Esophagus squamous epithelium (tissue), 5 donors: ENCODE data around the gene ALDH3B1. TPM values are rescaled to one million over a fixed set of nuclear protein-coding genes. Genes with fewer than 3 reads are reported as not detected.

Experiments
- DNase-seq: peaks from one replicate; lab custom pipeline; 2025; lab: John Stamatoyannopoulos, UW
- H3K27ac ChIP-seq, 4 donors: fragments of 200-600 bp; sonication (generic); one replicate each; pipeline ENCODE4 v1.5.1; 2016 to 2019; ENCODE audit warnings: mild to moderate bottlenecking in 1 of 4
- H3K27me3 ChIP-seq, 4 donors: fragments of 200-600 bp; sonication (generic); 1 replicate in 3 of 4; 2 replicates in 1 of 4; pipeline versions ENCODE4 v1.5.1 to v1.6.0; 2017 to 2021; ENCODE audit warnings: antibody characterized with exemption in 1 of 4
- H3K36me3 ChIP-seq, 3 donors: fragments of 200-600 bp; sonication (generic); one replicate each; pipeline ENCODE4 v1.5.1; 2016 to 2019
- H3K4me1 ChIP-seq, 3 donors: fragments of 200-600 bp; sonication (generic); one replicate each; pipeline ENCODE4 v1.5.1; 2017 to 2019
- H3K4me3 ChIP-seq, 4 donors: fragments of 200-600 bp; sonication (generic); 1 replicate in 3 of 4; 2 replicates in 1 of 4; pipeline ENCODE4 v1.5.1; 2016 to 2019; ENCODE audit warnings: mild to moderate bottlenecking in 2 of 4, moderate library complexity in 1 of 4
- H3K9me3 ChIP-seq, 3 donors: fragments of 200-600 bp; sonication (generic); one replicate each; pipeline ENCODE4 v1.5.1; 2016 to 2019
- POLR2A ChIP-seq, 4 donors: fragments of 450-650 bp; IDR thresholded peaks; one replicate each; pipeline ENCODE4 v1.6.1; 2017; ENCODE audit warnings: antibody characterized with exemption in 4 of 4, mild to moderate bottlenecking in 4 of 4, moderate library complexity in 3 of 4
- WGBS, 2 donors: methylation state at CpG; one replicate each; pipeline ENCODE4 v1.1.5; 2018; 5-methylcytosine and 5-hydroxymethylcytosine counted together
- intact Hi-C: fragments of 100-400 bp; cut with DNase I; formaldehyde crosslinking; loops from one replicate; pipeline ENCODE4 v1.15.0; 2022
- total RNA-seq, 4 donors: library from RNA; depleted of rRNA; stranded (reverse); fragments of >200 nt; gene quantifications; one replicate each; pipeline ENCODE4 v1.1.0, GENCODE V29; 2016
- TF ChIP-seq, protein P1 (sequence below), 6 experiments: fragments of 450-650 bp in 4 of 6; fragments of 200-600 bp in 2 of 6; sonication (generic) in 2 of 6; IDR thresholded peaks; one replicate each; pipeline ENCODE4 v1.5.1; 2016 to 2019; ENCODE audit warnings: antibody characterized with exemption in 6 of 6, mild to moderate bottlenecking in 4 of 6, moderate library complexity in 4 of 6
- donor health status: DM: yes; HTN: yes; CAD: no.

Gene ALDH3B1
- total RNA-seq, 4 donors from 2014 or later = 1.6 to 15.7 (median 8.0) TPM

DNA sequence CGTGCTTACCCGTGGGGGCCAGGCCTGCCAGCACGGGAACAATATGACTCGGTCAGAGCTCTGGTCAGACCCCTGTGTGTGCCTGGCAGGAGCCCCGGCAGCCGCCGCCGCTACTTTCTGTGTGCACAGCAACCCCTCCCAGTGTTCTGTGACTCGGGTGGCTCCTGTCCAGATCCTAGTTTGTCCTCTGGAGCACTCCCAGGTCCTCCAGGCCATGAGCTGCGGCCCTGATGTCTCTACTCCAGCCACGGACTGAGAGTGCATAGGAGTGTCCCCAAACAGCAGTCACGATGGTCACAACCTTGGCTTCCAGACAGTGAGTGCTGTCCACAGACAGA lies 23.6 kb downstream of the ALDH3B1 start:
- Histone ChIP-seq H3K36me3 (peaks cover 4 to 49% (median 10%) of the 10 kb centered on the region in 3 donors), H3K27ac (peak overlapping the region in 1 of 4 donors; percentile 3), H3K4me1 (peaks cover 45 to 70% (median 49%) of the 10 kb centered on the region in 3 donors), H3K27me3 (no peaks in the 10 kb centered on the region), H3K4me3 (no peak overlapping the region), H3K9me3 (no peaks in the 10 kb centered on the region)
- no peak for DNase-seq
- TF ChIP-seq POLR2A (IDR thresholded peaks at IDR 0.05) = no peak
- TF ChIP-seq, protein P1, sequence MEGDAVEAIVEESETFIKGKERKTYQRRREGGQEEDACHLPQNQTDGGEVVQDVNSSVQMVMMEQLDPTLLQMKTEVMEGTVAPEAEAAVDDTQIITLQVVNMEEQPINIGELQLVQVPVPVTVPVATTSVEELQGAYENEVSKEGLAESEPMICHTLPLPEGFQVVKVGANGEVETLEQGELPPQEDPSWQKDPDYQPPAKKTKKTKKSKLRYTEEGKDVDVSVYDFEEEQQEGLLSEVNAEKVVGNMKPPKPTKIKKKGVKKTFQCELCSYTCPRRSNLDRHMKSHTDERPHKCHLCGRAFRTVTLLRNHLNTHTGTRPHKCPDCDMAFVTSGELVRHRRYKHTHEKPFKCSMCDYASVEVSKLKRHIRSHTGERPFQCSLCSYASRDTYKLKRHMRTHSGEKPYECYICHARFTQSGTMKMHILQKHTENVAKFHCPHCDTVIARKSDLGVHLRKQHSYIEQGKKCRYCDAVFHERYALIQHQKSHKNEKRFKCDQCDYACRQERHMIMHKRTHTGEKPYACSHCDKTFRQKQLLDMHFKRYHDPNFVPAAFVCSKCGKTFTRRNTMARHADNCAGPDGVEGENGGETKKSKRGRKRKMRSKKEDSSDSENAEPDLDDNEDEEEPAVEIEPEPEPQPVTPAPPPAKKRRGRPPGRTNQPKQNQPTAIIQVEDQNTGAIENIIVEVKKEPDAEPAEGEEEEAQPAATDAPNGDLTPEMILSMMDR (IDR thresholded peaks at IDR 0.05) = no peak
- WGBS, 2 donors = 83% methylated on average over 10 of the region's 12 CpGs; no CpG with 5 or more reads in 1 of the 2 donors
- intact Hi-C loops = no loop called here

DNA sequence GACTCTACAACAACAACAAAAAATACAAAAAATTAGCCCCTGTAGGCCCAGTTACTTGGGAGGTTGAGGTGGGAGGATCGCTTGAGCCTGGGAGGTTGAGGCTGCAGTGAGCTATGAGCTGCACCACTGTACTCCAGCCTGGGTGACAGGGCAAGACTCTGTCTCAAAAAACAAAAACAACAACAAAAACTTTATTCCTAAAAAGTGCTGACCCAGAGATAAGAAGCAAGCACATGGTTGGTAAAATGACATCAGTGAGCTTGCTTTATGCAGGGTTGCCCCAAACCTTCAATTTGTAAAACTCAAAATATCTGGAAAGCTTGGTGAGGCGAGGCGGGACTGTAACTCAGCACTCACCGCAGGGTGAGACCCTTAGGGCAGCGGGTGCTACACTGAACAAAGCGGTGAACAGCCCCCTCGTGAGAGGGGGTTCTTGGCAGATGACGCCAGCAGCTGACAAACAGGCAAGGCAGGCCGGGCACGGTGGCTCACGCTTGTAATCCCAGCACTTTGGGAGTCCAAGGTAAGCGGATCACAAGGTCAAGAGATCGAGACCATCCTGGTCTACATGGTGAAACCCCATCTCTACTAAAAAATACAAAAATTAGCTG lies 25.2 kb downstream of the ALDH3B1 start:
- 80 to 84% methylated on average over 8 to 13 of the region's 13 CpGs for WGBS, 2 donors
- Histone ChIP-seq H3K27ac (peak overlapping the region in 1 of 4 donors; percentile 90), H3K4me3 (no peak overlapping the region), H3K9me3 (no peaks in the 10 kb centered on the region), H3K27me3 (no peaks in the 10 kb centered on the region), H3K4me1 (peaks cover 47 to 75% (median 56%) of the 10 kb centered on the region in 3 donors), H3K36me3 (peaks cover 4 to 49% (median 10%) of the 10 kb centered on the region in 3 donors)
- no peak for DNase-seq
- TF ChIP-seq, protein P1 (IDR thresholded peaks at IDR 0.05) = no peak
- TF ChIP-seq POLR2A (IDR thresholded peaks at IDR 0.05) = no peak
- intact Hi-C loops = no loop called here

DNA sequence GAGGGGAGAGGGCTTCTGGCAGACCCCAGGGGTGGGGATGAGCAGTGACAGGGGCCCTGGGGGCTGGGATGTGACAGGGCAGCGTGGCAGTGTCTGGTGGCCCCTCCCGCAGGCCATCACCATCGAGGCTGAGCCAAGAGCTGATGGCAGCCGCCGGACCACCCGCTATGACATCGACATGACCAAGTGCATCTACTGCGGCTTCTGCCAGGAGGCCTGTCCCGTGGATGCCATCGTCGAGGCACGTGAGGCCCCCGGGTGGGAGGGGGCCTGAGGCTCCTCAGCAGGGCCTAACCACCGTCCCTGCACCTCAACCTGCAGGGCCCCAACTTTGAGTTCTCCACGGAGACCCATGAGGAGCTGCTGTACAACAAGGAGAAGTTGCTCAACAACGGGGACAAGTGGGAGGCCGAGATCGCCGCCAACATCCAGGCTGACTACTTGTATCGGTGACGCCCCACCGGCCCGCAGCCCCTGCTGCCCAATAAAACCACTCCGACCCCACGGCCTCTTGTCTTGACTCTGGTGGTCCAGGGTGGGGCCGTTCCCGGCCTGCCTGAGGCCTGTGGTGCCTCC lies 26.1 kb downstream of the ALDH3B1 start:
- peaks cover 4 to 49% (median 10%) of the 10 kb centered on the region in 3 donors for H3K36me3 ChIP-seq
- no peak for DNase-seq
- H3K27ac ChIP-seq = peak overlapping the region; percentile 89 to 90 (median 90)
- H3K4me1 ChIP-seq = peaks cover 55 to 81% (median 62%) of the 10 kb centered on the region in 3 donors
- H3K9me3 ChIP-seq = no peaks in the 10 kb centered on the region
- intact Hi-C loops = no loop called here
- TF ChIP-seq POLR2A (IDR thresholded peaks at IDR 0.05) = no peak
- TF ChIP-seq, protein P1 (IDR thresholded peaks at IDR 0.05) = no peak
- no peaks in the 10 kb centered on the region for H3K27me3 ChIP-seq
- no peak overlapping the region for H3K4me3 ChIP-seq
- WGBS, 2 donors = 78 to 100% methylated on average over 1 to 11 of the region's 27 CpGs

DNA sequence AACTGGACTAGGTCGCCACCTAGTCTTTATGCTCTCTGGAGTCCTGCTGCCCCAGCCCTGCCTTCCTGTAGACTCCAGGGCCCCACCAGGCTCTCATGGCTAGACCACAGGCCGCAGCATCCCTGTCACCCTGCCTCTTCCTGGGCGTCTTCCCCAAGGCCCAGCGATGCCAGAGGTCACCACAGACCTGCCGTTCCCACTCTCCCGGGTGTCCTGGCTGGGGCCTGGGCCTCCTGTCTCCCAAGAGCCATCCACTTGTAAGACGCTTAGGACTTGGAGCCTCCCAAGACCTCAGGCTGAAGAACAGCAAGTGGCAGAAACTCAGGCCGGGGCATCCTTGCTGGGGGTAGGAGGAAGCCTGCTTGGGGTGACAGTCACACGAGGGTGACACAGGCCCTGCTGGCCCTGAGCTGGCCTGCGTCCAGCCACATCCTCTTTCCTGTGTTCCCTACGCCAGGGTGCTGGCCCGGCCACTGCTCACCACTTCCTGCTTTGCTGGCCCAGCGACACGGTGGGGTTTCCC lies 26.7 kb downstream of the ALDH3B1 start:
- TF ChIP-seq, protein P1 (IDR thresholded peaks at IDR 0.05) = no peak
- TF ChIP-seq POLR2A (IDR thresholded peaks at IDR 0.05) = peak in 1 of 4 donors; percentile 7
- Histone ChIP-seq H3K27me3 (no peaks in the 10 kb centered on the region), H3K4me1 (peaks cover 53 to 81% (median 59%) of the 10 kb centered on the region in 3 donors), H3K4me3 (no peak overlapping the region), H3K27ac (peak overlapping the region; percentile 89 to 90 (median 90)), H3K36me3 (peaks cover 4 to 51% (median 10%) of the 10 kb centered on the region in 3 donors), H3K9me3 (no peaks in the 10 kb centered on the region)
- WGBS, 2 donors = 90% methylated on average over 2 of the region's 14 CpGs; no CpG with 5 or more reads in 1 of the 2 donors
- no peak for DNase-seq
- intact Hi-C loops = no loop called here
